HG03060 (cell line): ENCODE measurements around the gene ZBTB45.

Experiments used
- ATAC-seq: cut with Tn5 transposase; IDR thresholded peaks from one replicate; pipeline ENCODE4 v1.9.1; 2021; ENCODE audit warnings: low read depth, moderate number of reproducible peaks; ENCODE audit not compliant: unreplicated experiment

Gene ZBTB45

GRCh38 chr19:58519355-58520256 lies at the start of gene ZBTB45:
TSS of gene ZBTB45 (minus strand) at chr19:58519810. CDS start at chr19:58517673, 2,137 bp downstream.
- peak; percentile 78 for ATAC-seq

- no peak for ATAC-seq
Measured at GRCh38 chr19:58568453-58569130, 49.0 kb upstream of the ZBTB45 start.

DNA sequence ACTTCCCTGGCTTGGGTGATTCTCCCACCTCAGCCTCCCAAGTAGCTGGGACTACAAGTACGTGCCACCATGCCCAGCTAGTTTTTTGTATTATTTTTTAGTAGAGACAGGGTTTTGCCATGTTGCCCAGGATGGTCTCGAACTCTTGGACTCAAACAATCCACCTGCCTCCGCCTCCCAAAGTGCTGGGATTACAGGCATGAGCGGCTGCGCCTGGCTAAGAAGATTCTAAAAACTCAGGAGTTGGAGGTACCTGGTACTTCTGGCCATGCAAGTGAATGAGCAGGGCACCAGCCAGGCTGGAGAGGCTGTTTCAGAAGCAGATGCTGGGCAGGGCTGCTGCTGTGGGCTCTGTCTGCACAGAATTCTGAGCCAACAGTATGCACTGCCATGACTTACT lies 47.4 kb upstream of the ZBTB45 start:
- no peak for ATAC-seq

GRCh38 chr19:58563823-58564222 lies 44.2 kb upstream of the ZBTB45 start:
- ATAC-seq, result no peak

- no peak for ATAC-seq
Measured at GRCh38 chr19:58563034-58563573, 43.5 kb upstream of the ZBTB45 start.

DNA sequence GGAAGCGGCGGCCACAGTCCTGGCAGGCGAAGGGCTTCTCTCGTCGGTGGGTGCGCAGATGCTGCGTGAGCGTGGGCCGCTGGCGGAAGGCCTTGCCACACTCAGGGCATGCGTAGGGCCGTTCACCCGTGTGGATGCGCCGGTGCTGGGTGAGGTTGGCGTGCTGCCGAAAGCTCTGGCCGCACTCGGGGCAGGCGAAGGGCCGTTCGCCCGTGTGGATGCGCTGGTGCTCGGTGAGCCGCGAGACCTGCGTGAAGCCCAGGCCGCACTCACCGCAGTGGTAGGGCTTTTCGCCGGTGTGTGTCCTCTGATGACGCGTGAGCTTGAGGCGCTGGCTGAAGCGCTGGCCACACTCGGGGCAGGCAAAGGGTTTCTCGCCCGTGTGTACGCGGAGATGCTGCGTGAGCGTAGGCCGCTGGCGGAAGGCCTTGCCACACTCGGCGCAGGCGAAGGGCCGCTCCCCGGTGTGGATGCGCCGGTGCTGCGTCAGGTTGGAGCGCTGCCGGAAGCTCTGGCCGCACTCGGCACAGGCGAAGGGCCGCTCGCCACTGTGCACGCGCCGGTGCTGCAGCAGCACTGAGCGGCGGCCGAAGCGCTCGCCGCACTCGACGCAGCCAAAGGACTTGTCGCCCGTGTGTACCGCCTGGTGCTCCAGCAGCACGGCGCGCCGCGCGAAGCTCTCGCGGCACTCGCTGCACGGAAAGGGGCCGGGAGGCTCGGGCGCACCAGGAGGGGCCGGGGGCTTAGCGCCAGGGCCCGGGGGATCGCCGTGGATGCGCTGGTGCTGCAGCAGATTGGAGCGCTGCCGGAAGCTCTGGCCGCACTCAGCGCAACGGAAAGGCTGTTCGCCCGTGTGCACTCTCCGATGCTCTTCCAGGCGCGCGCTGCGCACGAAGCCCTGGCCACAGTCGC lies 42.8 kb upstream of the ZBTB45 start:
- no peak for ATAC-seq

DNA sequence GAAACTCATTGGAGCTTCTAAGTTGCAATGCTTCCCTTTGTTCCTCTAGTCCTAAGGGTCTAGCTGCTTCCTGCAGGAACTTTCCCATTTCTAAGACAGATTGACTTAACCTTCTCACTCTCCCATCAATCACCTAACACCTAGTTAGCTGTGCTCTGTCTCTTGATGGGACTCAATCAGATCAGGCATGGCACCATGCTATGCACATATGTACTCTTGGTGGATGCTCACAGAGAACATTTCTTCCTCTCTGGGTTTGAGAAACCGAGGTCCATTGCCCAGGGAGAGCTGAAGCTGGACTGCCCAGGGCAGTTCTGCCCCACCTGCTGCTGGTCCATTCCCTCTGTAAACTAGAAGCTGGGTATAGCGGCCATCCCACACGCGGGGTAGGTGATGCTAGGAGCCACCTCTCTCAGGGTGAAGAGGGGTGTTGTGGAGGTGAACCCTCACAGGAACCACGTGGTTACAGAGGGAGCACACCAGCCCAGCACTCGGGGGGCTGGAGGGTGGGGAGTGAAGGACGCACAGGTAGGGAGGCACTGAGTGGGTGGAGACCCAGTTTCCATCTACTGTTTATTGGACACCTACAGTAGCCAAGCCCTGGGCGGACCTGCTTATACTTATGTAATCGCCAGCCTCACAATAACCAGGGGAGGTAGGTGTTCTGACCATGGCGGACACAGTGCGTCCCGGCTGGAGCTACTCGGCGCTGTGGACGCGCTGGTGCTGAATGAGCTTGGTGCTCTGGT lies 41.9 kb upstream of the ZBTB45 start:
- ATAC-seq, result no peak

- no peak for ATAC-seq
Measured at GRCh38 chr19:58560921-58561320, 41.3 kb upstream of the ZBTB45 start.

GRCh38 chr19:58560007-58560887 lies 40.6 kb upstream of the ZBTB45 start:
- no peak for ATAC-seq

GRCh38 chr19:58559275-58560006 lies 39.8 kb upstream of the ZBTB45 start:
- ATAC-seq, result no peak

DNA sequence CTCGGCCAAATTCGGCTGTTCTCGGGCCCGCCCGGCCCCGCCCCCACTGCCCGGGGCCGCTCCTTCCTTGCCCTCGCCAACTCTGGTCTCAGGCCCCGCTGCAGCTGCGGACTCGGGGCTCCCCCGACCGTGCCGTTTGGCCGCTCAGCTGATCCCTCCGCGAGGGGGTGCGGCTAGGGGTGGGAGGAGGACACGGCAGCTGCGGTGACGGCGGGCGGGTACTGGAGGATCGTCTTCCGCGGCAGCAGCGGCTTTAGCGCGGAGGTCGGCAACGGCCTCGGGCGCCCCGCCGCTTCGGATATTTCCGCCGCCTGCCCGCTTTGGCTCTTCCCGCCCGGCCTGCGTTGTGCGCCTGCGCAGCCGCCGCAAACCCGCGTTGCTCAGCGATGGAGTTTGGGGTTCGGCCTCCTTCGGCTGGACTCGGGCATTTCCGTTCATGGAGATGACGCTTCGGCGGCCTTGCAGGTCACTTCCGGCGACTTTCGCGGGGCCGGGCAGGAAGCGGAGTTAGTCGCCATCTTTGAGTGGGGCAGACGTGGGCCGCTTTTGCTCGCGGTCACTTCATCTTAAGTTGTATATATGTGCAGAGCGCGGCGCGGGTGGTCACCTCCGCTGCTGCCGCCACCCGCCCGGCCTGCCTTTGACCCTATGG lies 39.1 kb upstream of the ZBTB45 start:
- peak; percentile 35 for ATAC-seq

DNA sequence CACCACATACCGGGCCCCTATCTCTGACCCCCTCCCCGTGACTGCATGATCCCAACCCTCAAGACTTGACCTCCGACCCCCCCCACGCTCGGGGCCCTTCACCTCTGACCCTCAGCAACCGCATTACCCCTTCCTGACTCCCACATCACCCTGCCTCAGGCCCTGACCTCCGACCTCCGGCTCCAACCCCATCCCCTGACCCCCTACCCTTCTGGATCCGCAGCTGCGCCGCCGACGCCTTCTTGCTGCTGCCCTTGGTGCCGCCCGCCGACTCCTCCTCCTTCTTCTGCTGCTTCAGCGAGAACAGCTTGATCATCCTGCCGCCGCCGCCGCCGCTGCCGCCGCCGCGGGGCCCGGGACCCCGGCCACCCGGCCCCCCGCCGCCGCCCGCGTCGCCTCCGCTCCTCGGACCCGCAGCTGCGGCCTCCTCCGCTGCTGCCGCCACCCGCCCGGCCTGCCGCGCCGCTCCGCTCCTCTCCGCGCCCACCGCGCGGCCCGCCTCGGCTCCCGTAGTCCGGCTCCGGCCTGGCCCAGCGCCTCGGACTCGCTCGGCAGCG lies 38.5 kb upstream of the ZBTB45 start, which contains the start of gene UBE2M:
UBE2M (minus strand) TSS at position 546 of the 557 bp plus-strand sequence; CDS start at position 316, 230 bp downstream.
- ATAC-seq, result no peak

DNA sequence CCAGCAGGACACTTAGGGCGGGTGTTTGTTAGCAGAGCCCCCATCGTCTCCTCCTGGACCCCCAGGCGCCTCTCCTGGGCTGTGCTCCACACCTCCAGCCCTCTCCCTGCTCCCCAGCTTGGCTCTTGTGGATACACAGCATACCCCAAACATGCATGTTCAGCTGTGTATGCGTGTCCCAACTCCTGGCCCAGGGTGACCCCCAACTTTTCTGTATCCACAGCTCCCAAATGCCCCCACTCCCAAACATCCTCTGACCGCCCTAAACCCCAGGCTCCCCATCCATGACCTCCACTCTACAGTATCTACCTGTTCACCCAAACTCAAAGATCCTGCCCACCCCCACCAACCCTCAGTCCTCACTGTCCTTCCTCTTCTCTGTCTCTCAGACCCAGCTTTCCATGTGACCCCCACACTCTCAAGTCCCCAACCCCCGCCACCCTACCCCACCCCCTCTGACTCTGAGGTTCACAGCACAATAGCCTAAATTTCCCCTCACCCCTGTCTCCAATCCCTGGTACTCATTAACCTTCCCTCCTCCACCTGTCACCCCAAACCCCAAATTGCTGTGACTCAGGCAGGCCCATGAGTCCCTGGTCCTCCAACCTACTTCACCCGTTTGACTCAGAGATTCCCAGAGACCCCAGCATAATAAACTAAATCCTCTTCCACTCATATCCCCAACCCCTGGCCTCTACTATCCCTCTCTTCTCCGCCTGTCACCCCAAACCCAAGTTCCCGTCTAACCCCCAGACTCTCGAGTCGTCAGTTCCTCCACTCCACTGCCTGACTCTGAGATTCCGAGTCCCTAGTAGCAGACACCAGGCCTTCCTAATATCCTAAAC lies 37.8 kb upstream of the ZBTB45 start:
- ATAC-seq, result no peak

DNA sequence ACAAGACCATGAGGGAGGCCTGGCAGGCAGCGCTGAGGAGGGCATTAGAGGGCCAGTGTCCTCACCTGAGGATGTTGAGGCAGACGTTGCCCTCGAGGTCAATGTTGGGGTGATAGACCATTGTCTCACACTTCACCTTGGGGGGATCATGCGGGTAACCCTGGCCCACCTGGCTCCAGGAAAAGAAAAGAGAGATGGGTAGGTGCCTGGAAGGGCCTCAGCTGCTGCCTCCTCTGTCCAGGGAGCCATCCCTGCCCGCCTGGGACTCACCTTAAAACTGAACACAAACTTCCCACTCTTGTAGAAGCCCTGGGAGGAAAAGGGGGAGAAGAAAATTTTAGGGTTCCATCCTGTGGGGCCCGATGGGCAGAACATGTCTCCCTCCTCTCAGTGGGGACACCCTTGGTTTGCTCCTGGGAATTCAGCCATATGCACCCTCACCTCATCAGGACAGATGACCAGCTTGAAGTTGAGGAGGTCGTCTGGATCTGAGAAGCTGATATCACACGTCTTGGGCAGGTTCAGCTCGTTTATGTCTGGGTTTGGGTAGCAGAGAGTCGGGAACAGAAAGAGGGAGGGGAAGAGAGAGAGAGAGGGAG lies 37.1 kb upstream of the ZBTB45 start:
- ATAC-seq, result no peak

DNA sequence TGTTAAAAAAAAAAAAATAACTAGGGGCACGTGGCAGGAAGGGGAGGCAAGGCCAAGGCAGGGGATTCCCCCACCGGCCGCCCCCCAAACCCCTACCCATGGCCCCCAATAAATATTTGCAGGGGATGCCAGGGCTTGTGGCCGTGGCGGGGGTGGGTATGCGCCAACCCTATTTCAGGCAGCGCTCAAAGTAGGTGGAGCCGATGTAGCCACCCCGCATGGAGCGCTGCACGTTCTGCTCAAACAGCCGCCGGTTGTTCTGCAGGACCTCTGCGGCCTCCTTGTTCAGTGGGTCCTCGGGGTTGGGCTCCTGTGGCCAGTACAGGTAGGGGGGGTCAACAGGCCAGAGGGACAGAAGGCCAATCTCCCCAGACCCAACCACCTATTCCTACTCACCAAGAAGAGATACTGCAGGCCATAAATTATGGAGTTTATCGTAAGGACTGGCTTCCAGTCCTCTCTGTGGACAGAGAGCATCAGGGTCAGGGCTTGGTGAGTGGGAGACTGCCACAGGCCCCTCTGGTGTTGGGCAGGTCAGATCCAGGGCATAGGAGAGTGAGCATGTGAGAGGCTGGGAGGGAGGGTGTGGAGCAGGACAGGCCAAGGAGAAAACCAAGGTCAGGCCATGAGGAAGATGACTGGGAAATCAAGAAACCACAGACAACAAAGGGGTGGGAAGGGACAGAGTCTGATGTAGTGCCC lies 36.5 kb upstream of the ZBTB45 start:
- ATAC-seq, result no peak
